ENCODE results near the gene JUND. TPM values are rescaled to one million over a fixed set of nuclear protein-coding genes. Genes with fewer than 3 reads are reported as not detected.
A peak's percentile ranks its signal among the peaks of the same experiment; 100 is the strongest.

JUND gene
- polyA plus RNA-seq, 2 of the 4 experiments (the other 2 are of a cell fraction) = 65.1 to 68.9 TPM

DNA sequence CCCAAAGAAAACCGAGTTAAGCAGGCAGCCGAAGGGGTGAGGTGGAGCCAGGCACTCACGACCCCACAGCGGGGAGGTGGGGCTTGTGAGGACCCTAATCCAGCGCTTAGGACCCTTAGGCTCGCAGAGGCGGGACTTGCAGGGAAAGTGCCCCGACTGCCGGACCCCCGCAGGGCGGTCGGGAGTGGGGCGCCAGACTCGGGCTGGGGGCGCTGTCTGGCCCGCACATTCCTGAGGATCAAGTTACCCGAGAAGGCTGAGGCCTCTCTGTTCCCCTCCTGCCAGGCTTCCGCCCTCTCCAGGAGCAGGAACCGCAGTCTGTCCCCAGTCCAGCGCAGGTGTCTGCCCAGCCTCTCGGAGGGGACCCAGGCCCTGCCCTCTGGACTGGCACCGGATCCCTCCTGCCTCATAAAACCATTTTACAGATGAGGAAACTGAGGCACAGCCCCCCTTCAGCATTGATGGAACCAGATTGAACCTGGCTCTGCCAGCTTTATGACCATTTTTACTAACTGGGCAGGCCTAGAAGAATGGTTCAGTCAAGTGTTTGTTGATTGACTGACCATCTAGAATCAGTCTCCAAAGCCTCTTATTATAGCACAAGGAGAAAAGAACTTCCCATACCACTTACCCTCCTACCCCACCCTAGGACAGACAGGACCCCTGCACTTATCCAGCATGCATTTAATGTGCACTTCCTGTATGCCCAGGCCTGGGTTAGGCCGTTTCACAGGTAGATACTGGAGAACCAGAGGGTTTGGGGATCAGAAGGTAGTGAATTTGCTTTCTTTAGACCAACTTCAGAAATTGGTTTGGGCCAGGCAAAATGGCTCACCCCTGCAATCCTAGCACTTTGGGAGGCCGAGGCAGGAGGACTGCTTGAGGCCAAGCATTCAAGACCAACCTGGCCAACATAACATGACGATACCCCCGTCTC lies 6.7 kb upstream of the JUND start:
- Histone ChIP-seq H3K9me3 (no peaks in the 10 kb centered on the region), H3K27ac (peak overlapping the region in 1 of 2 experiments; percentile 72; a peak in 3 of 6 replicates), H3K4me2 (no peak overlapping the region), H3K4me3 (no peak overlapping the region), H3K4me1 (peaks cover 22% of the 10 kb centered on the region)
- 78% methylated on average over 20 of the region's 26 CpGs for WGBS (ENCODE audit: missing lambda C conversion rate)
- ChIA-PET POLR2A (interaction anchor here (1.3 kb wide), 1 partner anchor 17 kb away, joined by 3 read pairs; no protein-coding TSS in a partner anchor), CTCF (interaction anchor here (1.5 to 6.5 kb wide), 3 partner anchors 9 to 40 kb away, joined by 5 to 57 read pairs (median 9); partner anchors contain the start of genes JUND and LSM4)
- no peak for TF ChIP-seq KDM5A (IDR thresholded peaks at IDR 0.05)
- no peak for TF ChIP-seq FOSB (CRISPR knock-in tag; IDR thresholded peaks at IDR 0.05)
- TF ChIP-seq FOXS1 (CRISPR knock-in tag; IDR thresholded peaks at IDR 0.05) = no peak
- ATAC-seq = no peak
- DNase-seq (ENCODE audit: low read depth in 1 of 2, low spot score in 1 of 2) = no peak
- no peak for FAIRE-seq

DNA sequence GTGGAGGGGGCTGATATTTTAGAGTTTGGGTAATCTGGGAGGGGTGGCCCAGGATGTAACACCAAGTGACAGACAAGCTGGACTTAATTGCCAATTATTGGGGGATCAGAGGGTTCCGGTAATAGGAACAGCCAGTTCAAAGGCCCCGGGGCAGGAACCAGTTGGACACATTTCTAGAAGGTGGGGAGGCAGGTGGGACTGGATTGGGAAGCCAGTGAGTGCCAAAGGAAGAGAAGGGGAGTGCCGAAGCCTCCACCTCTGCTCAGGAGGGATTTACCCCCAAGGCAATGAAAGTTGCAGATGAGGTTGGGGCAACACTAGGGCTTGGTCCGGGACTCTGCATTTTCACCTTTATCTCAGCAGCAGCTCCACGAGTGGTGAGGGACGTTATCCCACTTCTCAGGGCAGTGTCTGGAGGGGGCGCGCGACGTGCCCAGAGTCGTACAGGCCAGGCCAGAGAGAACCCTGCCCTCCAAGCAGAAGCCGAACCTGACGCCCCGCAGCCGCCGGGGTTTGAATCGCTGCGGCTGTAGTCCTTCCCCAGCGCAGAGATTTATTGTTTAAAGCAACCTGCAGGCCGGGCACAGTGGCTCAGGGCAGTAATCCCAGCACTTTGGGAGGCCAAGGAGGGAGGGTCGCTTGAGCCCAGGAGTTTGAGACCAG lies 5.7 kb upstream of the JUND start:
- POLR2A ChIA-PET = no interaction called here
- ATAC-seq (no peak), FAIRE-seq (no peak), DNase-seq (ENCODE audit: low read depth in 1 of 2, low spot score in 1 of 2) (no peak)
- CTCF ChIA-PET = interaction anchor here (1.5 to 1.8 kb wide), 2 partner anchors 35 to 41 kb away, joined by 5 to 9 read pairs; partner anchors contain the start of gene LSM4
- Histone ChIP-seq H3K4me2 (no peak overlapping the region), H3K9me3 (no peaks in the 10 kb centered on the region), H3K27ac (peak overlapping the region in 1 of 2 experiments; percentile 72; a peak in 3 of 6 replicates), H3K4me3 (no peak overlapping the region), H3K4me1 (peaks cover 31% of the 10 kb centered on the region)
- TF ChIP-seq, protein P1, sequence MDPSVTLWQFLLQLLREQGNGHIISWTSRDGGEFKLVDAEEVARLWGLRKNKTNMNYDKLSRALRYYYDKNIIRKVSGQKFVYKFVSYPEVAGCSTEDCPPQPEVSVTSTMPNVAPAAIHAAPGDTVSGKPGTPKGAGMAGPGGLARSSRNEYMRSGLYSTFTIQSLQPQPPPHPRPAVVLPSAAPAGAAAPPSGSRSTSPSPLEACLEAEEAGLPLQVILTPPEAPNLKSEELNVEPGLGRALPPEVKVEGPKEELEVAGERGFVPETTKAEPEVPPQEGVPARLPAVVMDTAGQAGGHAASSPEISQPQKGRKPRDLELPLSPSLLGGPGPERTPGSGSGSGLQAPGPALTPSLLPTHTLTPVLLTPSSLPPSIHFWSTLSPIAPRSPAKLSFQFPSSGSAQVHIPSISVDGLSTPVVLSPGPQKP (IDR thresholded peaks at IDR 0.05; ENCODE audit: low read depth, low read length) = no peak
- no peak for TF ChIP-seq GATA3 (IDR thresholded peaks at IDR 0.05; ENCODE audit: borderline replicate concordance)
- TF ChIP-seq POLR2AphosphoS2 (conservative IDR thresholded peaks at IDR 0.05; ENCODE audit: low read length) = no peak
- TF ChIP-seq EHF (CRISPR knock-in tag; IDR thresholded peaks at IDR 0.05) = no peak
- TF ChIP-seq, protein P2, sequence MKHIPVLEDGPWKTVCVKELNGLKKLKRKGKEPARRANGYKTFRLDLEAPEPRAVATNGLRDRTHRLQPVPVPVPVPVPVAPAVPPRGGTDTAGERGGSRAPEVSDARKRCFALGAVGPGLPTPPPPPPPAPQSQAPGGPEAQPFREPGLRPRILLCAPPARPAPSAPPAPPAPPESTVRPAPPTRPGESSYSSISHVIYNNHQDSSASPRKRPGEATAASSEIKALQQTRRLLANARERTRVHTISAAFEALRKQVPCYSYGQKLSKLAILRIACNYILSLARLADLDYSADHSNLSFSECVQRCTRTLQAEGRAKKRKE (CRISPR knock-in tag; IDR thresholded peaks at IDR 0.05; ENCODE audit: low read depth) = no peak
- TF ChIP-seq, protein P3, sequence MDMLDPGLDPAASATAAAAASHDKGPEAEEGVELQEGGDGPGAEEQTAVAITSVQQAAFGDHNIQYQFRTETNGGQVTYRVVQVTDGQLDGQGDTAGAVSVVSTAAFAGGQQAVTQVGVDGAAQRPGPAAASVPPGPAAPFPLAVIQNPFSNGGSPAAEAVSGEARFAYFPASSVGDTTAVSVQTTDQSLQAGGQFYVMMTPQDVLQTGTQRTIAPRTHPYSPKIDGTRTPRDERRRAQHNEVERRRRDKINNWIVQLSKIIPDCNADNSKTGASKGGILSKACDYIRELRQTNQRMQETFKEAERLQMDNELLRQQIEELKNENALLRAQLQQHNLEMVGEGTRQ (IDR thresholded peaks at IDR 0.05) = no peak
- no peak for TF ChIP-seq CHD4 (IDR thresholded peaks at IDR 0.05; ENCODE audit: borderline replicate concordance)
- TF ChIP-seq, protein P4, sequence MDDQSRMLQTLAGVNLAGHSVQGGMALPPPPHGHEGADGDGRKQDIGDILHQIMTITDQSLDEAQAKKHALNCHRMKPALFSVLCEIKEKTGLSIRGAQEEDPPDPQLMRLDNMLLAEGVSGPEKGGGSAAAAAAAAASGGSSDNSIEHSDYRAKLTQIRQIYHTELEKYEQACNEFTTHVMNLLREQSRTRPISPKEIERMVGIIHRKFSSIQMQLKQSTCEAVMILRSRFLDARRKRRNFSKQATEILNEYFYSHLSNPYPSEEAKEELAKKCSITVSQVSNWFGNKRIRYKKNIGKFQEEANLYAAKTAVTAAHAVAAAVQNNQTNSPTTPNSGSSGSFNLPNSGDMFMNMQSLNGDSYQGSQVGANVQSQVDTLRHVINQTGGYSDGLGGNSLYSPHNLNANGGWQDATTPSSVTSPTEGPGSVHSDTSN (IDR thresholded peaks at IDR 0.05) = no peak
- TF ChIP-seq ZNF302 (CRISPR knock-in tag; IDR thresholded peaks at IDR 0.05) = no peak
- no peak for TF ChIP-seq JUN (IDR thresholded peaks at IDR 0.05)
- no peak for TF ChIP-seq NFE2L2 (conservative IDR thresholded peaks at IDR 0.05; ENCODE audit: low read length)
- TF ChIP-seq, protein P5, sequence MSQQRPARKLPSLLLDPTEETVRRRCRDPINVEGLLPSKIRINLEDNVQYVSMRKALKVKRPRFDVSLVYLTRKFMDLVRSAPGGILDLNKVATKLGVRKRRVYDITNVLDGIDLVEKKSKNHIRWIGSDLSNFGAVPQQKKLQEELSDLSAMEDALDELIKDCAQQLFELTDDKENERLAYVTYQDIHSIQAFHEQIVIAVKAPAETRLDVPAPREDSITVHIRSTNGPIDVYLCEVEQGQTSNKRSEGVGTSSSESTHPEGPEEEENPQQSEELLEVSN (IDR thresholded peaks at IDR 0.05; ENCODE audit: borderline replicate concordance, low read depth) = no peak
- TF ChIP-seq RFX5 (IDR thresholded peaks at IDR 0.05) = no peak
- TF ChIP-seq MAZ (IDR thresholded peaks at IDR 0.05; ENCODE audit: borderline replicate concordance, low read depth, low read length) = no peak
- TF ChIP-seq, protein P6, sequence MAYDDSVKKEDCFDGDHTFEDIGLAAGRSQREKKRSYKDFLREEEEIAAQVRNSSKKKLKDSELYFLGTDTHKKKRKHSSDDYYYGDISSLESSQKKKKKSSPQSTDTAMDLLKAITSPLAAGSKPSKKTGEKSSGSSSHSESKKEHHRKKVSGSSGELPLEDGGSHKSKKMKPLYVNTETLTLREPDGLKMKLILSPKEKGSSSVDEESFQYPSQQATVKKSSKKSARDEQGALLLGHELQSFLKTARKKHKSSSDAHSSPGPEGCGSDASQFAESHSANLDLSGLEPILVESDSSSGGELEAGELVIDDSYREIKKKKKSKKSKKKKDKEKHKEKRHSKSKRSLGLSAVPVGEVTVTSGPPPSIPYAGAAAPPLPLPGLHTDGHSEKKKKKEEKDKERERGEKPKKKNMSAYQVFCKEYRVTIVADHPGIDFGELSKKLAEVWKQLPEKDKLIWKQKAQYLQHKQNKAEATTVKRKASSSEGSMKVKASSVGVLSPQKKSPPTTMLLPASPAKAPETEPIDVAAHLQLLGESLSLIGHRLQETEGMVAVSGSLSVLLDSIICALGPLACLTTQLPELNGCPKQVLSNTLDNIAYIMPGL (CRISPR knock-in tag; IDR thresholded peaks at IDR 0.05; ENCODE audit: borderline replicate concordance) = no peak
- no peak for TF ChIP-seq BHLHE40 (IDR thresholded peaks at IDR 0.05; ENCODE audit: low read depth, low read length)
- no peak for TF ChIP-seq CBX2 (IDR thresholded peaks at IDR 0.05; ENCODE audit: borderline replicate concordance, low read depth)
- no peak for TF ChIP-seq EP300 (IDR thresholded peaks at IDR 0.05)
- no peak for TF ChIP-seq MAFK (IDR thresholded peaks at IDR 0.05; ENCODE audit: partially characterized antibody)
- 90% methylated on average over 12 of the region's 21 CpGs for WGBS (ENCODE audit: missing lambda C conversion rate)

Measured in A549 (cell line).